ENCODE measurements around the gene NOB1. TPM values are rescaled to one million over a fixed set of nuclear protein-coding genes. Genes with fewer than 3 reads are reported as not detected.

NOB1 gene
- total and polyA plus RNA-seq, 9 of the 15 experiments (the other 6 are each of a cell fraction or from before 2014, with no cell fraction given) = 42.4 to 148 (median 116) TPM

GRCh38 chr16:69761983-69762813 is 7.5 kb upstream of the NOB1 start, which contains the start of gene WWP2 (continued):
- TF ChIP-seq, protein P1, sequence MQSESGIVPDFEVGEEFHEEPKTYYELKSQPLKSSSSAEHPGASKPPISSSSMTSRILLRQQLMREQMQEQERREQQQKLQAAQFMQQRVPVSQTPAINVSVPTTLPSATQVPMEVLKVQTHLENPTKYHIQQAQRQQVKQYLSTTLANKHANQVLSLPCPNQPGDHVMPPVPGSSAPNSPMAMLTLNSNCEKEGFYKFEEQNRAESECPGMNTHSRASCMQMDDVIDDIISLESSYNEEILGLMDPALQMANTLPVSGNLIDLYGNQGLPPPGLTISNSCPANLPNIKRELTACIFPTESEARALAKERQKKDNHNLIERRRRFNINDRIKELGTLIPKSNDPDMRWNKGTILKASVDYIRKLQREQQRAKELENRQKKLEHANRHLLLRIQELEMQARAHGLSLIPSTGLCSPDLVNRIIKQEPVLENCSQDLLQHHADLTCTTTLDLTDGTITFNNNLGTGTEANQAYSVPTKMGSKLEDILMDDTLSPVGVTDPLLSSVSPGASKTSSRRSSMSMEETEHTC (IDR thresholded peaks at IDR 0.05) = peak; percentile 81; the same call in 1 of the 2 replicates
- TF ChIP-seq ZC3H8 (IDR thresholded peaks at IDR 0.05) = no peak
- peak; percentile 92 for TF ChIP-seq PHF8 (IDR thresholded peaks at IDR 0.05; ENCODE audit: borderline replicate concordance, low read length)
- TF ChIP-seq ZNF740 (CRISPR knock-in tag; IDR thresholded peaks at IDR 0.05) = no peak
- peak in 1 of 2 experiments; percentile 22; a peak in 1 of 4 replicates for TF ChIP-seq ZNF740 (tag; IDR thresholded peaks at IDR 0.05)
- TF ChIP-seq ARID2 (IDR thresholded peaks at IDR 0.05) = no peak
- no peak for TF ChIP-seq HDAC8 (tag; IDR thresholded peaks at IDR 0.05)
- TF ChIP-seq, protein P2, sequence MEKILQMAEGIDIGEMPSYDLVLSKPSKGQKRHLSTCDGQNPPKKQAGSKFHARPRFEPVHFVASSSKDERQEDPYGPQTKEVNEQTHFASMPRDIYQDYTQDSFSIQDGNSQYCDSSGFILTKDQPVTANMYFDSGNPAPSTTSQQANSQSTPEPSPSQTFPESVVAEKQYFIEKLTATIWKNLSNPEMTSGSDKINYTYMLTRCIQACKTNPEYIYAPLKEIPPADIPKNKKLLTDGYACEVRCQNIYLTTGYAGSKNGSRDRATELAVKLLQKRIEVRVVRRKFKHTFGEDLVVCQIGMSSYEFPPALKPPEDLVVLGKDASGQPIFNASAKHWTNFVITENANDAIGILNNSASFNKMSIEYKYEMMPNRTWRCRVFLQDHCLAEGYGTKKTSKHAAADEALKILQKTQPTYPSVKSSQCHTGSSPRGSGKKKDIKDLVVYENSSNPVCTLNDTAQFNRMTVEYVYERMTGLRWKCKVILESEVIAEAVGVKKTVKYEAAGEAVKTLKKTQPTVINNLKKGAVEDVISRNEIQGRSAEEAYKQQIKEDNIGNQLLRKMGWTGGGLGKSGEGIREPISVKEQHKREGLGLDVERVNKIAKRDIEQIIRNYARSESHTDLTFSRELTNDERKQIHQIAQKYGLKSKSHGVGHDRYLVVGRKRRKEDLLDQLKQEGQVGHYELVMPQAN (IDR thresholded peaks at IDR 0.05; ENCODE audit: borderline replicate concordance) = peak; percentile 61
- no peak for TF ChIP-seq TFAM (CRISPR knock-in tag; conservative IDR thresholded peaks at IDR 0.05)
- TF ChIP-seq, protein P3, sequence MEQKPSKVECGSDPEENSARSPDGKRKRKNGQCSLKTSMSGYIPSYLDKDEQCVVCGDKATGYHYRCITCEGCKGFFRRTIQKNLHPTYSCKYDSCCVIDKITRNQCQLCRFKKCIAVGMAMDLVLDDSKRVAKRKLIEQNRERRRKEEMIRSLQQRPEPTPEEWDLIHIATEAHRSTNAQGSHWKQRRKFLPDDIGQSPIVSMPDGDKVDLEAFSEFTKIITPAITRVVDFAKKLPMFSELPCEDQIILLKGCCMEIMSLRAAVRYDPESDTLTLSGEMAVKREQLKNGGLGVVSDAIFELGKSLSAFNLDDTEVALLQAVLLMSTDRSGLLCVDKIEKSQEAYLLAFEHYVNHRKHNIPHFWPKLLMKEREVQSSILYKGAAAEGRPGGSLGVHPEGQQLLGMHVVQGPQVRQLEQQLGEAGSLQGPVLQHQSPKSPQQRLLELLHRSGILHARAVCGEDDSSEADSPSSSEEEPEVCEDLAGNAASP (IDR thresholded peaks at IDR 0.05) = no peak
- TF ChIP-seq WHSC1 (IDR thresholded peaks at IDR 0.05; ENCODE audit: low read length) = no peak
- TF ChIP-seq MCM7 (IDR thresholded peaks at IDR 0.05) = no peak
- TF ChIP-seq, protein P4, sequence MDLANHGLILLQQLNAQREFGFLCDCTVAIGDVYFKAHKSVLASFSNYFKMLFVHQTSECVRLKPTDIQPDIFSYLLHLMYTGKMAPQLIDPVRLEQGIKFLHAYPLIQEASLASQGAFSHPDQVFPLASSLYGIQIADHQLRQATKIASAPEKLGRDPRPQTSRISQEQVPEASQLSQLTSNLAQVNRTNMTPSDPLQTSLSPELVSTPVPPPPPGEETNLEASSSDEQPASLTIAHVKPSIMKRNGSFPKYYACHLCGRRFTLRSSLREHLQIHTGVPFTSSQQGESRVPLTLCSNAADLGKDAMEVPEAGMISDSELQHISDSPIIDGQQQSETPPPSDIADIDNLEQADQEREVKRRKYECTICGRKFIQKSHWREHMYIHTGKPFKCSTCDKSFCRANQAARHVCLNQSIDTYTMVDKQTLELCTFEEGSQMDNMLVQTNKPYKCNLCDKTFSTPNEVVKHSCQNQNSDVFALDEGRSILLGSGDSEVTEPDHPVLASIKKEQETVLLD (IDR thresholded peaks at IDR 0.05) = no peak
- no peak for TF ChIP-seq NFE2 (IDR thresholded peaks at IDR 0.05; ENCODE audit: low read depth)
- TF ChIP-seq ETS2 (tag; IDR thresholded peaks at IDR 0.05; ENCODE audit: borderline replicate concordance, poor library complexity, severe bottlenecking) = no peak
- TF ChIP-seq U2AF1 (optimal IDR thresholded peaks at IDR 0.05; ENCODE audit: low read depth, low read length) = no peak
- peak; percentile 58; the same call in 1 of the 2 replicates for TF ChIP-seq MAFF (IDR thresholded peaks at IDR 0.05; ENCODE audit: low read length)

All from K562 (cell line).